ENCODE data around the gene KRTAP5-6.

The KRTAP5-6 gene

DNA sequence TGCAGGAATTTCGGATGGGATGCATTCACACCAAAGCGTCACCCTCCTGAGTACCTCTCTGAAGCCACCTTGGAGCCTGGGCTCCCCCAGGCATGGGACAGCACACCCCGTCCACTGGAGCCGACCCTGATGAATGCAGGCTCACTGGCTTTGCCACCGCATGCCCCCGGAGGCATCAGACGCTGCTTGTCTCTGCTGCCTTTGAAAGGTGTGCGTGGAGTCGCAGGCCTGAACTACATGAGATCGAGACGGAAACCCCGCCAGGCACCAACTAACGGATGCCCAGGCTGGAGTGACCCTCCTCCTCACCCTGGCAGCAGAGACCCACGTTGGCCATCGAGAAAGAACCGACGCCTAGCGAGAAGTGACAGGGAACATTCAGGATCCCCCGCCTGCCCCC is 45.0 kb upstream of the KRTAP5-6 start:
- FAIRE-seq = no peak
- TF ChIP-seq, protein P1, sequence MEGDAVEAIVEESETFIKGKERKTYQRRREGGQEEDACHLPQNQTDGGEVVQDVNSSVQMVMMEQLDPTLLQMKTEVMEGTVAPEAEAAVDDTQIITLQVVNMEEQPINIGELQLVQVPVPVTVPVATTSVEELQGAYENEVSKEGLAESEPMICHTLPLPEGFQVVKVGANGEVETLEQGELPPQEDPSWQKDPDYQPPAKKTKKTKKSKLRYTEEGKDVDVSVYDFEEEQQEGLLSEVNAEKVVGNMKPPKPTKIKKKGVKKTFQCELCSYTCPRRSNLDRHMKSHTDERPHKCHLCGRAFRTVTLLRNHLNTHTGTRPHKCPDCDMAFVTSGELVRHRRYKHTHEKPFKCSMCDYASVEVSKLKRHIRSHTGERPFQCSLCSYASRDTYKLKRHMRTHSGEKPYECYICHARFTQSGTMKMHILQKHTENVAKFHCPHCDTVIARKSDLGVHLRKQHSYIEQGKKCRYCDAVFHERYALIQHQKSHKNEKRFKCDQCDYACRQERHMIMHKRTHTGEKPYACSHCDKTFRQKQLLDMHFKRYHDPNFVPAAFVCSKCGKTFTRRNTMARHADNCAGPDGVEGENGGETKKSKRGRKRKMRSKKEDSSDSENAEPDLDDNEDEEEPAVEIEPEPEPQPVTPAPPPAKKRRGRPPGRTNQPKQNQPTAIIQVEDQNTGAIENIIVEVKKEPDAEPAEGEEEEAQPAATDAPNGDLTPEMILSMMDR (IDR thresholded peaks at IDR 0.05; ENCODE audit: insufficient read depth, missing control alignments) = no peak
- no peak for DNase-seq (ENCODE audit: insufficient read length, low spot score)

DNA sequence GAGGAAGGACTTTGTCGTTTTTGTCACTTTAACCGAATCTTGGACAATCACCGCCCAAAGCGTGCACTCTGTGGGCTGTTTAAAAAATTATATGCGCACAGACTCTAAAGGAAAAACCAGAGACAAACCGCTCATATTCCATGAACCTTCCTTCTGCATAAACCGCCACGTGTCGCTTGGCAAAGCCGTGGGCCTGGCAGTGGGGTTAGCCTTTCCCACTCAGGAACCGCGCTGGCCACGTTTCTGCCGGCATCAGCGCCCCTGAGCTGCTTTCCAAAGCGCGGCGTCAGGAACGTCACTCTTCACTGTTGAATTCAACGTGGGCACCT is 44.6 kb upstream of the KRTAP5-6 start:
- no peak for FAIRE-seq
- TF ChIP-seq, protein P1 (IDR thresholded peaks at IDR 0.05; ENCODE audit: insufficient read depth, missing control alignments) = no peak
- DNase-seq (ENCODE audit: insufficient read length, low spot score) = no peak

DNA sequence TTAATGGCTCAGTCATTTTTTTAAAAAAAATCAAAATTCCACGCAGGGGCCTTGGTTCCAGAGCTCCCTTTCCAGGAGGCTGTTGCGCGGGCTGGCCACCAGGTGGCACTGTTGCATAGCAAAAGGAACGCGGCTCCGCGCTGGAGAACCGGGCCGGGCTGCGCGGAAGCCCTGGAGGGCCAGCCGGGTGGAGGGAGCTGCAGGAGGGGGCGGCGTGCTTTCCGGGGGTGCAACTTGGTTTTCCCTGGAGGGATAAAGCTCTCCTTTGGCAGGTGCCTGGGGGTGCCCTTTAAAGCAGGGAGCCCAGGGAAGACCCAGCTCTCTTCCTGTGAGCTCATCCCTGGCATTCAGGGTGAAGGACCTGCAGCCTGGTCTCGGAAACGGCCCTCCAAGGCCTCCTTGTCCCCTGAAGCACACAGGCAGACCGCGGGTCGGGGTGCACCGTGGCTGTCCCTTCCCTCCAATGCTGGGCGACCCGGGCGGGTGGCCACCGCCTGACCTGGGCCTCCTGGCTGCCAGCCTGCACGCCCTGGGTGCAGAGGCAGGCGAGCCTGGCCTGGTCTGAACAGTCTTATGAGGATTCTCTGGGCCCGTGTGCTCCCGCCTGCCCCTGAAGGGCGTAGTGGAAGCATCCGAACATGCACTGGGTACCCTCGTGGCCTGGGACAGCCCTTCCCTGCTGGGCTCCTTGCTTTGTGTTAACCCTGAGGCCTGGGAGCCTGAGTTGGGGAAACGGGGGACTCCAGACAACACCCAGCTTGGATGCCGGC is 44.0 kb upstream of the KRTAP5-6 start:
- TF ChIP-seq, protein P1 (IDR thresholded peaks at IDR 0.05; ENCODE audit: insufficient read depth, missing control alignments) = peak; percentile 88
- FAIRE-seq (no peak), DNase-seq (ENCODE audit: insufficient read length, low spot score) (peak; percentile 60)

DNA sequence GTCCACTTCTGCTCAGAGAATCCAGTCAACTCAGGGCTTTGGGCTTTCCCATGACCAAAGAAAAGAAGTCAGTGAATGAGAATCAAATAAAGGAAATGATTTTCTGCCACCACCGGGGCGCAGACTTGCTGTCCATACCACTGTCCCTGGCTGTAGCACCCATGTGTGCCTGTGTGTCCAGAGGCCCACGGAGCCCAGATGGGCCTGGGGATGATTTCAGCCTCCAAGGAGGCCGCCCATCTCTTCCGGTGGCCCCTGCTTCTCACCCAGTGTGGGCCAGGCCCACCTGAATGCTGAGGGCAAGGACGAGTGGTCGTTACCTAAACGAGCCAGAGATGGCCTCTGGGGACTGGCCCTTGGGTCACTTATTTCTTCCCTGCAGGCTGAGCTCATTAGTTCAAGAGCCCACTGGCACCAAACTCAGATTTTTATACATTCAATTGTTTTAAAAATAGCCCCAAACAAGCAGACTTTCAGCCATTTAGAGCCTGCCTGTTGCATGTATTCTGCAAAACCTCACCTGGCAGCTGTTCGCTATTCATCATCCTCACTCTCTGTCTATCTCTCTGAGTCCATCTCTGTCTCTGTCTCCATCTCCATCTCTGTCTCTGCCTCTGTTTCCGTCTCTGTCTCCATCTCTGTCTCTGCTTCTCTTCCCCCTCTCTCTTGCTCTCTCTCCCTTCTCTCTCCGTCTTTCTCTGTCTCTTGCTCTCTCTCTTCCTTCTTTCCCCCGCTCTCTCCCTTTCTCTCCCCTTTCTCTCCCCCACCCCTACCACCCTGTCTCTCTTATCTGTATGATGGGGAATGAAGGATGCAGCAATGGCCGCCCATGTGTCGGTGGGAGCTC is 43.2 kb upstream of the KRTAP5-6 start:
- FAIRE-seq (no peak), DNase-seq (ENCODE audit: insufficient read length, low spot score) (no peak)
- TF ChIP-seq, protein P1 (IDR thresholded peaks at IDR 0.05; ENCODE audit: insufficient read depth, missing control alignments) = no peak

DNA sequence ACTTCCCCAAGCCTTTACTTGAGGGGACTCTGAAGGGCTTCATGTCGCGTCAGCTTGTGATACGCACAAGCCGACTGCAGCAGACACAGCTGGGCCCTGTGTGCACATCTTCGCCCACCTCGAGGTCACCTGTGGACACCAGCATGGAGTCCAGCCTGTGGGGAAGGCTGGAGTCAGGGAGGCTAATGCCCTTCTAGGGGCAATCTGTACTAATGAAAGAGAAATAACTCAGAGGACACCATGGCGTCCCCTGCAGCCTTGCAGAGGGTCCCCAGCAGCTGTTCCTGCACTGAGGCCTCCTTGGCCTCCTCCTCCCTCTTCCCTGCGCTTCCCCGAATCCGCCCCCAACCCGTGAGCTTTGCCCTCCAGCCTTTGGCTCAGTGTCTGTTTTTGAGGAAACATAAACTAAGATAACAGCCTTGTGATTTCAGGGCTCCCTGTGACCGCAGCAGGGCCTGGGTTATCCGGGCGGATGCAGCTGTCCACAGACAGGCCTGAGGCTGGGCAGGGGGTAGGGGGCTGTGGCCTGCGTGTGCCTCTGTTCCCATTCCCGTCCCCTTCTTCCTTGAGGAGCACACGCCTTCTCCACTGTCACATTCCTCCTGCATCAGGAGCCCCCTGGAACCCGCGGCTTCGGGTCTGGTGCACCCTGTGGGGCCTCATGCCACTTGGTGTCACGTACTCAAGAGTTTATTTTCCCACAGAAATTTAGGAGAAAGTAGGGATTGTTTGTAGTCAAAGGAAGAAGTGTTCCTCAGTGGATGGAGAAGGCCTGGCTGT is 42.4 kb upstream of the KRTAP5-6 start:
- no peak for DNase-seq (ENCODE audit: insufficient read length, low spot score)
- TF ChIP-seq, protein P1 (IDR thresholded peaks at IDR 0.05; ENCODE audit: insufficient read depth, missing control alignments) = no peak
- FAIRE-seq = no peak

DNA sequence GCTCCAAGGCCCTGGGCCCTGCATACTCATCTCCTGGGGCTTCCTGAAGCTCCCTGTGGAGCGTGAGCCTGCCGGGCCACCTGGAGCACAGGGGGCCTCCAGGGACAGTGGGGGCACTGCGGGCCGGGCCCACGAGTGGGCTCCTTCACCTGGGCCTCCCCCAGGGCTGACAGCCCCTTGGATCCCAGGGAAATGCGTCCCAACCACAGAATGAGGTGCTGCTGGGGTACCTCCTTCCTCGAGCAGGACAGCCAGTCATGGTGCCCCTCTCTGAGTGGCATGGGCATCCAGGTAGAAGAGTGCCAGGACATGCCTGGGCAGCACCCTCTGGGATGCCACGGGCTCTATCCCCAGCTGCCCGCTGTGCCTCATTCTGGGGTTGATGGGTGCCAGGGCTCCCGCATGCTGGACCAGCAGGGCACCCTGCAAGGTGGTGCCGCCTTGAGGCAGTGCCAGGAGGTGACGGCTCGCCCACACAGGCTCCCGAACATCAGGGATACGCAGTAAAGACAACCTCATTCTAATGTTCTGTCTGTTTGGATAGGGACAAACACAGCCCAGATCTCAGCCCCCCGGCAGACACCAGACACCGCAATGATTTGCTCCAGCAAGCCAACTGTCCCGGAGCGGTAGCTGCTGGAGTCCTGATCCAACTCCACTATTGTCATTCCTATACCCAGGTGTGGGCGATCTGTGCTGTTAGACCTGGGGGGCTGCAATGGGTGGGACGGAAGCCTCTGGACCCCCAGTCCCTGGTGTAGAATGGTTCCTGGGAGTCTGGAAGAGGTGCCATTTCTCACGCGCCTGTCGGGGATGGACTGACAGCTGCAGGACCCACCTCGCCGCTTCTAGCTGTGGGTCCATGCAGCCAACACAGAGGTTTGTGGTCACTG is 41.6 kb upstream of the KRTAP5-6 start:
- DNase-seq (ENCODE audit: insufficient read length, low spot score) = no peak
- TF ChIP-seq, protein P1 (IDR thresholded peaks at IDR 0.05; ENCODE audit: insufficient read depth, missing control alignments) = no peak
- FAIRE-seq = no peak

Data from D721Med (cell line).